Measurements from ENCODE around the gene ZNF582.

DNA sequence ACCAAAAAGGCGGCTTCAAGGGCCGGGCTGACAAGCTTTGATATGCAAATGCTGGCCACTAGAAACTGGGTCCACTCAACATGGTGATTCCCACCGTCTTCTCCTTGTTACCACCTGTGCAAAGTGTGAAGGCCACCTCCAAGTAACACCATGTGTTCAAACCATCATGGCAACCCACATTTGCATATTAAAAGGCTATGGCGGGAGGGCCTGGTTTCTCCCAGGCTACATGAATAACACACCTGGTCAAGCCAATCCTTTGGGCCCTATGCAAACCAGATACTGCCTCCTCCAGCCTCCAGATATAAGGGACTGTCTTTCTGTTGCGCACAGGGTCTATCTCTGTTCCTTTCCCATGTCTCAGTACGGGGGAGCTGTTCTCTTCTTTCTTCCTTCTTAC is 42.1 kb downstream of the ZNF582 start:
- TF ChIP-seq CTCF (IDR thresholded peaks at IDR 0.05; ENCODE audit: low read length) (no peak), EZH2 (IDR thresholded peaks at IDR 0.05; ENCODE audit: borderline replicate concordance, low read length) (no peak)
